Cardiac fibroblast (primary cell): ENCODE measurements around the gene APOF.

ENCODE experiments used
- DNase-seq, 2 donors: peaks; one replicate each; pipeline versions ENCODE4 v3.0.0 to v3.0.0-alpha.2; 2010; ENCODE audit warnings: low read depth in 2 of 2
- H3K4me3 ChIP-seq, 2 donors: replicated peaks in 1 of 2; 1 replicate in 1 of 2; 2 replicates in 1 of 2; pipeline ENCODE4 v1.5.1; 2011; ENCODE audit warnings: low read depth in 2 of 2, low read length in 2 of 2, mild to moderate bottlenecking in 2 of 2, moderate library complexity in 1 of 2
- CTCF ChIP-seq: IDR thresholded peaks from one replicate; pipeline ENCODE4 v1.5.1; 2011; ENCODE audit warnings: low read depth, mild to moderate bottlenecking, low read length, inconsistent platforms

APOF gene

DNA sequence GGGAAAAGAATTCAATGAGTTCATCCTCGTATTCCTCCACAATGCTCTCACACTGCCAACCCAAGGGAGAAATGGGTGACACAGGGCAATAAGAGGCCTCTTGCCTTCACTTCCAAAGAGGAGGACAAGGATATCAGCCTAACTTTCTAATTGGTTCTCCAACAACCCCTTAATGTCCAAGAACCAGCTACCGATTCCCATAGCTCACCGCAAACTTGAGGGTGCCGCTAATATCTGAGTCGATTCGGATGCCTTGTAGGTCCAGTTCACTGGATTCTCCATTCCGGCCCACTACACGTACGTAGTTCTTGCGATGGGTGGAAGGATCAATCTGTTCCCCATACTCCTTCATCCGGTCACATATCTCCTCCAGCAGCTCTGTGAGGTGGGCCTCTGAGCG, 51.7 kb downstream of the APOF start:
- DNase-seq = no peak
- TF ChIP-seq CTCF = no peak
- no peak overlapping the region for H3K4me3 ChIP-seq
